Left ventricle myocardium inferior (tissue), 1 donor: ENCODE results near the gene TRAP1. TPM values are rescaled to one million over a fixed set of nuclear protein-coding genes. Genes with fewer than 3 reads are reported as not detected.

Experiments used
- DNase-seq: peaks from one replicate; pipeline ENCODE4 v3.0.0-alpha.2; 2020
- H3K27ac ChIP-seq: fragments of 200-600 bp; replicated peaks from 2 replicates; pipeline ENCODE4 v1.8.0; 2021
- H3K27me3 ChIP-seq: fragments of 200-600 bp; 2 replicates; pipeline ENCODE4 v1.8.0; 2021; ENCODE audit warnings: low read depth
- H3K36me3 ChIP-seq: fragments of 200-600 bp; 2 replicates; pipeline ENCODE4 v1.8.0; 2021
- H3K4me1 ChIP-seq: fragments of 200-600 bp; 2 replicates; pipeline ENCODE4 v1.8.0; 2021
- H3K4me3 ChIP-seq: fragments of 200-600 bp; 2 replicates; pipeline ENCODE4 v1.8.0; 2021; ENCODE audit warnings: mild to moderate bottlenecking, moderate library complexity
- H3K9me3 ChIP-seq: fragments of 200-600 bp; replicated peaks from 2 replicates; pipeline ENCODE4 v1.8.0; 2021
- CTCF ChIP-seq: fragments of 200-600 bp; IDR thresholded peaks from 2 replicates; pipeline ENCODE4 v1.8.0; 2021; ENCODE audit warnings: antibody characterized with exemption, mild to moderate bottlenecking, borderline replicate concordance
- intact Hi-C: fragments of 100-400 bp; cut with micrococcal nuclease; formaldehyde crosslinking; loops from one replicate; pipeline ENCODE4 v1.11.0; 2022
- total RNA-seq: library from RNA; stranded (reverse); fragmentation: NEBNext Ultra II Directional; extraction: Animal tissue kit (Norgen Biotek cat#: 25700); gene quantifications from one replicate; pipeline ENCODE4 v1.2.1, GENCODE V29; 2021
- donor health status: DM: no; HTN: yes; CAD: no; lungs with severe emphysema.

TRAP1 gene
- total RNA-seq, 1 donor from 2014 or later = 128 TPM

- H3K27ac ChIP-seq = no peak overlapping the region
- no peaks in the 10 kb centered on the region for H3K27me3 ChIP-seq
- no peak overlapping the region for H3K4me3 ChIP-seq
- H3K36me3 ChIP-seq = peaks cover 47% of the 10 kb centered on the region
- intact Hi-C loops = no loop called here
- no peak for TF ChIP-seq CTCF
- H3K9me3 ChIP-seq = no peaks in the 10 kb centered on the region
- DNase-seq = no peak
- H3K4me1 ChIP-seq = no peaks in the 10 kb centered on the region
These were observed 8.8 kb upstream of the TRAP1 start for GRCh38 chr16:3726021-3726687.

- TF ChIP-seq CTCF = no peak
- Histone ChIP-seq H3K4me1 (peaks cover 3% of the 10 kb centered on the region), H3K9me3 (no peaks in the 10 kb centered on the region), H3K36me3 (peaks cover 38% of the 10 kb centered on the region), H3K4me3 (no peak overlapping the region), H3K27me3 (no peaks in the 10 kb centered on the region), H3K27ac (no peak overlapping the region)
- DNase-seq = no peak
- intact Hi-C loops = no loop called here
These were observed 8.0 kb upstream of the TRAP1 start for GRCh38 chr16:3725276-3725675.

GRCh38 chr16:3722508-3722907, 5.2 kb upstream of the TRAP1 start:
- intact Hi-C loops = no loop called here
- Histone ChIP-seq H3K36me3 (peaks cover 11% of the 10 kb centered on the region), H3K27ac (no peak overlapping the region), H3K4me3 (no peak overlapping the region), H3K9me3 (no peaks in the 10 kb centered on the region), H3K27me3 (no peaks in the 10 kb centered on the region), H3K4me1 (peaks cover 15% of the 10 kb centered on the region)
- TF ChIP-seq CTCF = no peak
- DNase-seq = no peak

GRCh38 chr16:3720418-3720817, 3.1 kb upstream of the TRAP1 start:
- Histone ChIP-seq H3K27ac (peak overlapping the region; percentile 52), H3K4me1 (peaks cover 31% of the 10 kb centered on the region), H3K9me3 (no peaks in the 10 kb centered on the region), H3K27me3 (no peaks in the 10 kb centered on the region), H3K36me3 (no peaks in the 10 kb centered on the region), H3K4me3 (no peak overlapping the region)
- no peak for TF ChIP-seq CTCF
- intact Hi-C loops = no loop called here
- DNase-seq = no peak

- H3K27ac ChIP-seq = no peak overlapping the region
- no peak for DNase-seq
- peaks cover 31% of the 10 kb centered on the region for H3K4me1 ChIP-seq
- H3K27me3 ChIP-seq = no peaks in the 10 kb centered on the region
- TF ChIP-seq CTCF = no peak
- intact Hi-C loops = no loop called here
- H3K36me3 ChIP-seq = peaks cover 6% of the 10 kb centered on the region
- H3K4me3 ChIP-seq = no peak overlapping the region
- H3K9me3 ChIP-seq = no peaks in the 10 kb centered on the region
These were observed 1.3 kb upstream of the TRAP1 start for GRCh38 chr16:3718628-3719027.
